Testis (tissue), 3 donors: ENCODE data around the gene FMNL2. TPM values are rescaled to one million over a fixed set of nuclear protein-coding genes. Genes with fewer than 3 reads are reported as not detected.

Source experiments
- DNase-seq: peaks from one replicate; pipeline ENCODE4 v3.0.0-alpha.2; 2019
- H3K27ac ChIP-seq, 2 donors: fragments of 200-600 bp; sonication (generic); one replicate each; pipeline ENCODE4 v1.5.1; 2019
- H3K27me3 ChIP-seq: fragments of 200-600 bp; sonication (generic); one replicate; pipeline ENCODE4 v1.5.1; 2019
- H3K36me3 ChIP-seq: fragments of 200-600 bp; sonication (generic); one replicate; pipeline ENCODE4 v1.5.1; 2017; ENCODE audit warnings: low read depth; ENCODE audit errors: missing control alignments
- H3K4me1 ChIP-seq: fragments of 200-600 bp; sonication (generic); one replicate; pipeline ENCODE4 v1.5.1; 2019
- H3K4me3 ChIP-seq, 2 donors: fragments of 200-600 bp; sonication (generic); one replicate each; pipeline ENCODE4 v1.5.1; 2017 to 2019
- H3K9me3 ChIP-seq: fragments of 200-600 bp; sonication (generic); one replicate; pipeline ENCODE4 v1.5.1; 2017
- CTCF ChIP-seq, 3 experiments: fragments of 450-650 bp in 2 of 3; fragments of 200-600 bp in 1 of 3; sonication (generic) in 1 of 3; IDR thresholded peaks; one replicate each; pipeline ENCODE4 v1.5.1; 2016 to 2019; ENCODE audit warnings: antibody characterized with exemption in 3 of 3, mild to moderate bottlenecking in 2 of 3, moderate library complexity in 1 of 3
- POLR2A ChIP-seq: fragments of 450-650 bp; IDR thresholded peaks from one replicate; pipeline ENCODE4 v1.6.1; 2017; ENCODE audit warnings: antibody characterized with exemption, mild to moderate bottlenecking, moderate library complexity
- WGBS, 2 donors: methylation state at CpG; one replicate each; pipeline ENCODE4 v1.1.5; 2018; 5-methylcytosine and 5-hydroxymethylcytosine counted together
- intact Hi-C: fragments of 100-400 bp; cut with DNase I; formaldehyde crosslinking; loops from one replicate; pipeline ENCODE4 v1.15.1; 2023; ENCODE audit warnings: low total_unique reads
- polyA plus RNA-seq: library from polyadenylated mRNA; stranded (reverse); fragments of 350-450 nt; fragmentation: Illumina TruSeq; extraction: RNeasy Lipid Tissue Mini Kit (QIAGEN cat#74804); gene quantifications from one replicate; pipeline ENCODE4 v1.2.3, GENCODE V29; 2014; ENCODE audit warnings: low read depth, low replicate concordance; ENCODE audit not compliant: insufficient read depth
- total RNA-seq, 2 donors: library from RNA; depleted of rRNA; stranded (reverse); fragments of >200 nt; gene quantifications; one replicate each; pipeline ENCODE4 v1.2.3, GENCODE V29; 2016

The FMNL2 gene
- total and polyA plus RNA-seq, 3 donors from 2014 or later, result 15.4 to 19.8 (median 16.8) TPM

GRCh38 chr2:152395103-152395502 lies 60.1 kb downstream of the FMNL2 start:
- H3K27me3 ChIP-seq, result no peaks in the 10 kb centered on the region
- 47 to 62% methylated on average over 2 of the region's 2 CpGs for WGBS, 2 donors
- peak overlapping the region; percentile 27 to 76 for H3K27ac ChIP-seq
- no peak for DNase-seq
- H3K4me3 ChIP-seq, result no peak overlapping the region
- no peaks in the 10 kb centered on the region for H3K36me3 ChIP-seq
- no peak for TF ChIP-seq CTCF (IDR thresholded peaks at IDR 0.05)
- no peak for TF ChIP-seq POLR2A
- H3K9me3 ChIP-seq, result no peaks in the 10 kb centered on the region
- intact Hi-C loops, result no loop called here
- H3K4me1 ChIP-seq, result peaks cover 4% of the 10 kb centered on the region

- 33 to 54% methylated on average over 6 of the region's 6 CpGs for WGBS, 2 donors
- Histone ChIP-seq H3K36me3 (no peaks in the 10 kb centered on the region), H3K9me3 (no peaks in the 10 kb centered on the region), H3K4me3 (no peak overlapping the region), H3K27me3 (no peaks in the 10 kb centered on the region), H3K27ac (peak overlapping the region; percentile 27 to 76), H3K4me1 (peaks cover 4% of the 10 kb centered on the region)
- TF ChIP-seq POLR2A, result no peak
- TF ChIP-seq CTCF (IDR thresholded peaks at IDR 0.05), result no peak
- intact Hi-C loops, result no loop called here
- no peak for DNase-seq
Measured at GRCh38 chr2:152395572-152395971, 60.6 kb downstream of the FMNL2 start.

GRCh38 chr2:152396051-152396511 lies 61.1 kb downstream of the FMNL2 start:
- no peak for TF ChIP-seq POLR2A
- TF ChIP-seq CTCF (IDR thresholded peaks at IDR 0.05), result no peak
- H3K4me3 ChIP-seq, result no peak overlapping the region
- intact Hi-C loops, result no loop called here

GRCh38 chr2:152396763-152397162 lies 61.8 kb downstream of the FMNL2 start:
- Histone ChIP-seq H3K36me3 (no peaks in the 10 kb centered on the region), H3K4me1 (peaks cover 4% of the 10 kb centered on the region), H3K4me3 (no peak overlapping the region), H3K27me3 (no peaks in the 10 kb centered on the region), H3K27ac (peak overlapping the region; percentile 27 to 76), H3K9me3 (no peaks in the 10 kb centered on the region)
- no peak for DNase-seq
- 44 to 56% methylated on average over 2 of the region's 2 CpGs for WGBS, 2 donors
- intact Hi-C loops, result no loop called here
- TF ChIP-seq CTCF (IDR thresholded peaks at IDR 0.05) (no peak), POLR2A (no peak)

More at GRCh38 chr2:152396051-152396511, 61.1 kb downstream of the FMNL2 start:
- WGBS, 2 donors, result 25 to 43% methylated on average over 4 of the region's 4 CpGs
- Histone ChIP-seq H3K4me1 (peaks cover 4% of the 10 kb centered on the region), H3K27ac (peak overlapping the region; percentile 27 to 76), H3K36me3 (no peaks in the 10 kb centered on the region), H3K9me3 (no peaks in the 10 kb centered on the region), H3K27me3 (no peaks in the 10 kb centered on the region)
- no peak for DNase-seq

GRCh38 chr2:152399003-152399402 lies 64.0 kb downstream of the FMNL2 start:
- no peaks in the 10 kb centered on the region for H3K27me3 ChIP-seq
- H3K27ac ChIP-seq, result no peak overlapping the region
- H3K36me3 ChIP-seq, result no peaks in the 10 kb centered on the region
- WGBS, 2 donors, result 82 to 85% methylated on average over 4 of the region's 4 CpGs
- H3K4me3 ChIP-seq, result no peak overlapping the region
- intact Hi-C loops, result no loop called here
- DNase-seq, result no peak
- TF ChIP-seq POLR2A (no peak), CTCF (IDR thresholded peaks at IDR 0.05) (no peak)
- peaks cover 4% of the 10 kb centered on the region for H3K4me1 ChIP-seq
- H3K9me3 ChIP-seq, result no peaks in the 10 kb centered on the region
